Measurements from ENCODE around the gene RXRG. TPM values are rescaled to one million over a fixed set of nuclear protein-coding genes. Genes with fewer than 3 reads are reported as not detected.

RXRG gene
- total RNA-seq, 2 donors from 2014 or later = 2.5 to 9.8 TPM

GRCh38 chr1:165455111-165455510, 10.2 kb upstream of the RXRG start:
- no peaks in the 10 kb centered on the region for H3K9me3 ChIP-seq (ENCODE audit: control insufficient read depth, low read length)
- no peak for DNase-seq
- H3K27me3 Mint-ChIP-seq (ENCODE audit: insufficient read depth) = peaks cover 26% of the 10 kb centered on the region
- H3K27ac ChIP-seq (ENCODE audit: low read depth, low read length) = no peak overlapping the region
- no peaks in the 10 kb centered on the region for H3K4me1 ChIP-seq (ENCODE audit: control insufficient read depth, insufficient read depth, low read length)
- H3K4me3 Mint-ChIP-seq = no peak overlapping the region
- no peaks in the 10 kb centered on the region for H3K36me3 Mint-ChIP-seq (ENCODE audit: low read depth)
- no peaks in the 10 kb centered on the region for H3K9me3 Mint-ChIP-seq
- no peak overlapping the region for H3K9ac ChIP-seq (ENCODE audit: extremely low read depth, low read length, poor library complexity, severe bottlenecking)
- H3K36me3 ChIP-seq (ENCODE audit: control insufficient read depth, insufficient read depth, low read length) = no peaks in the 10 kb centered on the region
- 89 to 96% methylated on average over 3 of the region's 3 CpGs for WGBS, 2 experiments (ENCODE audit: insufficient coverage in 1 of 2, insufficient read length in 1 of 2)
- no peak overlapping the region for H3K27ac Mint-ChIP-seq
- H3K4me1 Mint-ChIP-seq = peaks cover 10% of the 10 kb centered on the region
- H3K4me3 ChIP-seq (ENCODE audit: low read length) = no peak overlapping the region
- no peak for TF ChIP-seq CTCF (conservative IDR thresholded peaks at IDR 0.05)
- no peaks in the 10 kb centered on the region for H3K27me3 ChIP-seq (ENCODE audit: control insufficient read depth, insufficient read depth, low read length, poor library complexity, severe bottlenecking)

GRCh38 chr1:165454091-165454610, 9.2 kb upstream of the RXRG start:
- H3K4me1 ChIP-seq (ENCODE audit: control insufficient read depth, insufficient read depth, low read length) = no peaks in the 10 kb centered on the region
- no peaks in the 10 kb centered on the region for H3K9me3 Mint-ChIP-seq
- no peak for TF ChIP-seq CTCF (conservative IDR thresholded peaks at IDR 0.05)
- H3K27me3 ChIP-seq (ENCODE audit: control insufficient read depth, insufficient read depth, low read length, poor library complexity, severe bottlenecking) = no peaks in the 10 kb centered on the region
- H3K36me3 Mint-ChIP-seq (ENCODE audit: low read depth) = no peaks in the 10 kb centered on the region
- no peak overlapping the region for H3K4me3 Mint-ChIP-seq
- H3K27ac Mint-ChIP-seq = no peak overlapping the region
- H3K9me3 ChIP-seq (ENCODE audit: control insufficient read depth, low read length) = no peaks in the 10 kb centered on the region
- no peaks in the 10 kb centered on the region for H3K36me3 ChIP-seq (ENCODE audit: control insufficient read depth, insufficient read depth, low read length)
- H3K27me3 Mint-ChIP-seq (ENCODE audit: insufficient read depth) = peaks cover 26% of the 10 kb centered on the region
- 92 to 95% methylated on average over 3 of the region's 3 CpGs for WGBS, 2 experiments (ENCODE audit: insufficient coverage in 1 of 2, insufficient read length in 1 of 2)
- H3K9ac ChIP-seq (ENCODE audit: extremely low read depth, low read length, poor library complexity, severe bottlenecking) = no peak overlapping the region
- no peak overlapping the region for H3K27ac ChIP-seq (ENCODE audit: low read depth, low read length)
- DNase-seq = no peak
- peaks cover 15% of the 10 kb centered on the region for H3K4me1 Mint-ChIP-seq
- no peak overlapping the region for H3K4me3 ChIP-seq (ENCODE audit: low read length)

- Mint-ChIP-seq H3K27me3 (ENCODE audit: insufficient read depth) (peaks cover 39% of the 10 kb centered on the region), H3K4me3 (no peak overlapping the region), H3K9me3 (no peaks in the 10 kb centered on the region), H3K4me1 (peaks cover 18% of the 10 kb centered on the region), H3K27ac (no peak overlapping the region), H3K36me3 (ENCODE audit: low read depth) (no peaks in the 10 kb centered on the region)
- no peaks in the 10 kb centered on the region for H3K4me1 ChIP-seq (ENCODE audit: control insufficient read depth, insufficient read depth, low read length)
- peak; percentile 15 for TF ChIP-seq CTCF (conservative IDR thresholded peaks at IDR 0.05)
- H3K36me3 ChIP-seq (ENCODE audit: control insufficient read depth, insufficient read depth, low read length) = no peaks in the 10 kb centered on the region
- no peak overlapping the region for H3K4me3 ChIP-seq (ENCODE audit: low read length)
- DNase-seq = no peak
- H3K9me3 ChIP-seq (ENCODE audit: control insufficient read depth, low read length) = no peaks in the 10 kb centered on the region
- WGBS, 2 experiments (ENCODE audit: insufficient coverage in 1 of 2, insufficient read length in 1 of 2) = 68% methylated on average over 2 of the region's 2 CpGs; no CpG with 5 or more reads in 1 of the 2 experiments
- H3K9ac ChIP-seq (ENCODE audit: extremely low read depth, low read length, poor library complexity, severe bottlenecking) = no peak overlapping the region
- no peak overlapping the region for H3K27ac ChIP-seq (ENCODE audit: low read depth, low read length)
- H3K27me3 ChIP-seq (ENCODE audit: control insufficient read depth, insufficient read depth, low read length, poor library complexity, severe bottlenecking) = no peaks in the 10 kb centered on the region
Observed at GRCh38 chr1:165452336-165453130, 7.6 kb upstream of the RXRG start.
